CD4-positive, alpha-beta T cell treated with Interleukin-6 for 4 hours (primary cell): ENCODE data around the gene C14orf132.
A peak's percentile ranks its signal among the peaks of the same experiment; 100 is the strongest.

Experiments used
- DNase-seq: peaks from one replicate; pipeline ENCODE4 v3.0.0-alpha.2; 2020; ENCODE audit warnings: mixed read lengths

Gene C14orf132

DNA sequence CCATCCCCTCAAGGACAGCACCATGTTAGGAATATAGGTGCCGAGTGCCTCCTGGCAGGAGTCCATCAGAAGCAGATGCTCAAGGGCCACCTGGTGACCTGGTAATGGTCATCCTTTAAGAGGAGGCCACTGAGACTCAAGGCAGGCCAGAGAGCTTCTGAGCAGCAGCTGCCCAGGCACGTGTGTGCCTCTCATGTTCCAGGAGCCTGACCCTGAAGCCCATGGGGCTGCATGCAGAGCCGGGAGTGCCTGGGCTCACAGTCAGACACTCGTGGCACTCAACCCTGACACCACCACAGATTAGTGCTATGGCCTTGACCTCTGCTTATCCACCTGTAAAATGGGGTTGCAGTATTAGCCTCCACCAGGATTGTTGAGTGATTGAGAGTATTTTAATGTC lies 45.6 kb downstream of the C14orf132 start:
- no peak for DNase-seq

DNA sequence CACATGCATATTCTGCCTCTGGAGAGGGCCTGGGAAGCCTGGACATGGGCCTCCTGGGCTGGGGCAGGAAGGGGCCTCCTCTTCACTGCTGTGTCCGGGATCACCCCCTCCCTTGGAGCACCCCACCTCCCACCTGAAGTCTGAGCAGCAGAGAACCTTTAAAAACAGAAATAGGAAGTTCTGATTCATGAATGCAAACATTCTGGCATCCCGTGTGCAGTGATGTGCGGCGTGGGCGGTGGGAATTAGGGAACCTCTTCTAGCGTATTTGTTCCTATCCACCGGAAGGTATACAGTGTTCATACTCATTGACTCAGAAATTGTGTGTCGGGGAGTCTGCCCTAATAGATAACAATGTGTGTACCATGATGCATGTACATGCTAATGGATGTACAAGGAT lies 46.2 kb downstream of the C14orf132 start:
- DNase-seq = no peak

DNA sequence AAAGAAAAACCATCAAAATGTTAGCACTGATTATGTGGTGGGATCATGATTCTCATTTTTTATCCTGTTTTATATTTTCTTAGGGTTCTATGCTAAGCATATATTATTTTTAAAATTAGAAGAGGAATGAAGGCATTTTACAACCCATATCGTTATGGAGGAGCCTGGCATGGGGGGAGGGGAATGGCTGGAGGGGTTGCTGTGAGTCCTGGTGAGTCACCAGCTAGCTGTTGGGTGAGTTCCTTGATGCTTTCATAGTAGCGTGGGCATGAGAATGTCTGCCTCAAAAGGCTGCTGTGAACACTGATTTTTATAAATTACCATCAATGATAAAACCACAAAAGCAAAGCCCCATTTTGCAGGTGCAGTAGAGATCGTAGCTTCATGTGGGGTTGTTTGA lies 46.9 kb downstream of the C14orf132 start:
- DNase-seq = no peak

DNA sequence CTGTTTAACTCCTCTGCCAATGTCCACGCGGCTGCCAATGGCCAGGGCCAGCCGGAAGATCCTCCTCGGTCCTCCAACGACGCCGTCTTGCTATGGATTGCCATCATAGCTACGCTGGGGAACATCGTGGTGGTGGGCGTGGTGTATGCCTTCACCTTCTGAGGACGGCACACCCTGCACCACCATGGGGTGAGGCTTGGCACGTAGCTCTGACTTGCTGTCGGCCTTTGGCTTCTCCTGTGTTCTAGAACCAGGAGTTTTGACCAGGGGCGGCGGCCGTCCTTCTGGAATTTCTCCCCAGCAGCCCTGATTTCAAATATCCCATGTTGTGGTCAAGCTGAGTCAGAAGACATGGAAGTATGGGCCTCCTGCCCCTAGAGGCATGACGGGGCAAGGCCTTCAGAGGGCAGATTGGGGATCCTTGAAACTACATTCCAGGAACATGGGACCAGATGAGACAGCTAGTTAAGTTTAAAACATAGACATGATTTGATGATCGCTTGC lies 47.5 kb downstream of the C14orf132 start:
- DNase-seq = no peak

DNA sequence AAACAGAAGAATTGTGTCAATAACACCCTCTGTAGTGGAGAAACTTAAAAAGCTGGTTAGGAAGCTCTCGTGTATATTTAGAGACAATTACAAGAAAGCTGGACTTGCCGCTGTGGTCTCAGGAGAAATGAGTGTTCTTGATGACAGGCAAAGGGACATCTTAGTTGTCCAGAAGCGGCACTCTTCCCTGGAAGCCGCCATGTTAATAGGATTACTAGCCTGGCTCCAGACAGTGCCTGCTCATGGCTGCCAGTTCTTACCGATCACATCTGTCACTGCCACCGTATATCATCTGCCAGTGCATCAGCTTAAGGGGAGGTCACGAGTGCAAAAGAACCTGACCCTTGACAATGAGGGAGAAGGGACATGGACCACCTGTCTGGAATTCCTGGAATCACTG lies 48.9 kb downstream of the C14orf132 start:
- DNase-seq = no peak

DNA sequence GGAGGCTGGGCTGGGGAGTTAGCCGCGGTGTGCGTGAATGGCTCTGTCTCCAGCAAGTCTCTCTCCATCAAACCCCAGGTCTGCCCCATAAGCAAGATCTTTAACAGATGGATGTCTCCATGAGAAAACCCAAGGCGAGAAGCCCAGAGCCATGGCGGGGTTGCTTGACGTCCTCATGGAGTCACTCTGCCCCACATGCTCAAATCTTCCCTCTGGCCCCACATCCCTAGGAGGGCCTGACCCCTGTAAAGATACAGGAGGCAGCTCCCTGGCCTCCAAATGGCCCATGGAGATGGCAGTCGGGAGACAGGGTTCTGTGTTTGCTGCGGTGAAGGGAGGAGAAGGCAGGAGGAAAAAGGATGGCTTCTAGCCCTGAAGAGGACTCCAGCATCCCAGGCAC lies 49.3 kb downstream of the C14orf132 start:
- no peak for DNase-seq

DNA sequence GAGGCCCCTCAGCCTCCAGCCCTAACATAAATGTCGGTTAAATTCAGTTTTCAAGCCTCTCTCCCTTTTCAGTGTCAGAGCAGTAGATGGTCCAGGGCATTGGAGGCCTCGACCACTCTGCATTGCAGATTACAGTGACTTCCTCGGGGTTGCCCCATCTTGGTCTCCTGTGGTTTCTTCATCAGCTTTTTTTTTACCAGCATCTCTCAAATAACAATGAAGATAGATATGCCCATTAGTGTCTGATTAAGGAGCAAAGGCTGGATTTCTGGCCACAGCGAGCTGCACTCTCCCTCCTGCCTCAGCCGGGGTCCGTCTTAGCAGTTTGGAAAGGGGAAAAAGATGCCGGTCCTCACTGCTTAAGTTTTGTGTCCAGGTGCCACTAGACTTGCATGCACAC lies 49.7 kb downstream of the C14orf132 start:
- DNase-seq = no peak

DNA sequence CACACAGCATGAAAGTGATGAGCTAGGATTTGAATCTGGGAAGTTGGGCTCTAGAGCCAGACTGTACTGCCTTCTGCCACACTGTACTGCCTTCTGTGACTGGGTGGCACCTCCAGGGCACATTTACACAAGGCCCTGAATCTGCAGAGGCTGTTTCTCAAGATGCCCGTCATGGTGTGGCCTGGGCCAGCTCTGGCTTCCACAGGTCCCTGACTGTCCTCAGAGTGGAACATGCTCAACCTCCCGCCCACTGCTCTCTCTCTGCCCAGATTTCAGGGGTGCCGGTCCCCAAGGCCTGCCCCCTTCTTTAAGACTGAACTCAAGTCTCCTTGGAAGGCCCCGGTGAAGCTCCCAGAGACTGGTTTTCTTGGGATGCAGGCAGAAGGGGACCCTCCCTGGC lies 50.2 kb downstream of the C14orf132 start:
- no peak for DNase-seq

DNA sequence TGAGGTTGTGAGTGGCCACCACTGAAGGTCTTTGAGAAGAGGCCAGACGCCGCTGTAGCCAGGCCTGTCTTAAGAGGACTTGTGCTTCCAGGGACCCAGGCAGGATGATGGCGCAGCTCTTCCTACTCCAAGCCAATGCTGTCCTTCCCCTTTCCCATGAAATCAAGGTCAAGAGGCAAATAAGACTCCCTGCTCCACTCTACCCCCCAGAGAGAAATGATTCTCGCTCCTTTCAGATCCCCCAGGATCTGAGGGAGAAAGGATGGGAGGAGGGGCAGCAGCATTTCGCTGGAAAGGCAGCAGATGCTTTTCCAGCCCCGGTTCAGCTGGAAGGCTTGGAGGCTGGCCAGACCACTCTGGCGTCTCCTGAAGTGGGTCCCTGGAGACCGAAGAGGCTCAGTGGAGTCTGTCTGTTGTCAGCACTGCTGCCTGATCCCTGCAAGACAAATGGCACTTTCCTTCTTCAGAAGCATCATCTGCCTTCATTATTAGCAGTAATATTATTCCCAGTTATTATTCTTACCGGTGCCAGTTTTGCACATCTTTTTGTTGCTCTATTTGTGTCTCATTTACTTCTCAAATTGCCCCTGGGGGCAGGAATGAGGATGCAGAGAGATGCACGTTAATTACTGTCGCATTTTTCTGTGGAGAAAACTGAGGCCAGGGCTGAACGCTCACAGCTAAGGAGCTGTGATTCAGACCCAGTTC lies 51.4 kb downstream of the C14orf132 start:
- DNase-seq = no peak

DNA sequence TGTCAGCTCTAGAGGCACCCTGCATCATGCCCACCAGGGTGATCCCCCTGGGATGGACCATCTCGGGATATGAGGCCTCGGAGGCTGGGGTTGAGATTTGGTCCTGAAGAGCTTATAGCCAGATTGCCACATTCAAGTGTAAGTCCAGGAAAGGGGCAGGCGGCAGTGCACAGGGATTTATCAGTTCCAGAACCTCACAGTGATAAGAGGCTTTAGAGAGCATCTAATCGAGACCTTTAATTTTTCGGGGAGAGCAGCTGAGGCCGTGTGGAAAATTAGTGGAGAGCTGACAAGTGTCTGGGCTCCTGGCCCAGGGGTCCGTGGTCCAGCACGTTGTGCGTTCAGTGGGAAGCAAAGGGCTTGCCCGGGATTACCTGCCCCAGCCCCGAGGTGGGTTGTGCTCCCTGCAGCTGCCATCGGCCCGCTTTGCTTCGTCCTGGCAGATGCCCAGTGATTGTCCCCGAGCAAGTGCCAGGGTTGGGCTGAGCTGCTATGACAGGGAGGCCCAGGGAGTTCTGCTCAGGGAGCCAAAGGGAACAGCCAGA lies 52.1 kb downstream of the C14orf132 start:
- no peak for DNase-seq

DNA sequence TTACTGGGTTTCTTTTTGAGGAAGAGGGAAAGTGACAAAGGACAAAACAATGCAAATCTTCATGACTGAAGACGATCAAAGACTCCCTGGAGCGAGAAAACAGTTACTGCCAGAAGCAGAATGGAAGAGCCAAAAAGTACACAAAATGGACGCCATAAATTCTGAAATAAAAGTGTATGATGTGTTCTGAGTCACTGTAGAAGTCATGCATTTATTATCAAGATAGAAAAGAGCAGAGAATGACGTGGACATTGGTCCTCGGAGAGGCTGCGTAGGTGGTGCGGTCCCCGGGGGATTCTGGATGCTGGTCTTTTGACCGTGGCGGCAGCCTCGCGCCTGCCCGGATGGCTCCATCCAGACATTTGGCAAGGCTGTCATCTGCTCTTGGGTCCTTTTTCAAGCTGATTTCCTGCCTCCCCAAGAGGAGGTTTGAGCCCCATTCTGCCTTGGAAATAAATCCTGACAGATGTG lies 52.8 kb downstream of the C14orf132 start:
- DNase-seq = no peak

DNA sequence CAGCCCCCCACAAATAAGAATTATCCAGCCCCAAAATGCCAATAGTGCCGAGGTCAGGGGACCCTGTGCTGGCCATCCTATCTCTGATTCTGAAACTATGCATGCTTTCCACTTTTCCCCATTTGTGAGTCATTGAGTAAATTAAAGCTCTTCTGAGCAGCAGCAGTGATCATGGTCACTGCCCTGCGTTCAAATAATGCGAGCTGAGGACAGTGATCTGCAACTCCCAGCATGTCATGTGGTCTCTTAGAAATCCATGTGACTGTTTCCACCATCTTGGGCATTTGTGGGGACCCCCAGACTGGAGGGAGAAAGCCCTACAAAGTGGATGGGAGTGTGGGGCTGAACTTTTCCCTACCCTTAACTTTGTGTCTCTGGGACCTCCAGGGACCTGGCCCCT lies 53.8 kb downstream of the C14orf132 start:
- DNase-seq = no peak

DNA sequence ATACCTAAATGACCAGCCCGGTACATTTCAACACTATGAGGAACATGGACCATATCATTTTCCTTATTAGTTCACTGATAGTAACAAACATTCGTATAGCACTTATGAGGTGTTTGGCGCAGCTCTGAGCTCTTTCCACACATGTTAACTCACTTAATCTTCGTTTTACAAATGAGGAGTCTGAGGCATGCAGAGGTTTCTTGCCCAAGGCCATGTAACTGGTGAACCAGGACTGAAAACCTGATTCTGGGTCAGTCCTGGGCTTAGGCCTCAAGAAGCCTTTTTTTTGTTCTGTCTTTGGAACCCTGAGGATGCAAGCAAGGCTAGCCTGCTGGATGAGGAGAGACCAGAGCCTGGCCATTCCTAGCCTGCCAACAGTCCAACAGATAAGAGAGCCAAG lies 55.0 kb downstream of the C14orf132 start:
- DNase-seq = no peak

DNA sequence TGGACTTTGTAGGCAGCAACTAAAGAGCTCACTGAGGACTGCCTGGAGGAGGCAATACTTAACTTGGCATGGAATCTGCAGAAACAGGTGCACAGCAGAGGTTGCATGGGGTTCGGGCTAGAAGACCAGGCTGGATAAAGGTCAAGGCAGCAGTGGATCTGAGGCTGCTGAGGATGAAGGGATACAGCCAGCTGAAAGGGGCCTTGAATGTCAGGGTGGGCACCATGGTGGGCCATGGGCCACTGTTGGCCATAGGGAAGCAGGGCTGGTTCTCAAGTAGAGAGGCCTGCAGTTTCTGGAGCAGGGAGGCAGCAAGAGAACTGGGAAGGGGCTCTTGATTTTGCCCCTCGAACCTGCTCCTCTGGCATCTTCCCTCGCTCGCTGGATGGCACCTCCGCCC lies 55.5 kb downstream of the C14orf132 start:
- DNase-seq = no peak

DNA sequence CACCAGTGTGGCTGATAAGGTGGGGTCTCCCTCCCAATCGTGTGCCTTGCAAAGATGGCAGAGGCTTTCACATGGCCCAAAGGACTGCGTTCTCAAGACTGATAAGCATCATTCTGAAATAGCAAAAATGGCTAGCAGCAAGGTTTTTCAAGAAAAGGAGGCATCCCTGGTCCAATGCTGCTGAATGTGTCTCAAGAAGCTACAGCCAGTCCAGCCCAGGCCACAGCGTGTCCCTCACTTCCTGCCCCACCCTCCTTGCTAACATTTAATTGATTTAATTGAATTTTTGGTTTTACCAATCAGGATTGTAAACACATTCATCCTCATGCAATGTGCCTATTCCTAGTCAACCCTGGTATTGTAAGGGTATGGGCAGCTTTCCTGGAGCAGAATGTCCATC lies 55.9 kb downstream of the C14orf132 start:
- DNase-seq = no peak

DNA sequence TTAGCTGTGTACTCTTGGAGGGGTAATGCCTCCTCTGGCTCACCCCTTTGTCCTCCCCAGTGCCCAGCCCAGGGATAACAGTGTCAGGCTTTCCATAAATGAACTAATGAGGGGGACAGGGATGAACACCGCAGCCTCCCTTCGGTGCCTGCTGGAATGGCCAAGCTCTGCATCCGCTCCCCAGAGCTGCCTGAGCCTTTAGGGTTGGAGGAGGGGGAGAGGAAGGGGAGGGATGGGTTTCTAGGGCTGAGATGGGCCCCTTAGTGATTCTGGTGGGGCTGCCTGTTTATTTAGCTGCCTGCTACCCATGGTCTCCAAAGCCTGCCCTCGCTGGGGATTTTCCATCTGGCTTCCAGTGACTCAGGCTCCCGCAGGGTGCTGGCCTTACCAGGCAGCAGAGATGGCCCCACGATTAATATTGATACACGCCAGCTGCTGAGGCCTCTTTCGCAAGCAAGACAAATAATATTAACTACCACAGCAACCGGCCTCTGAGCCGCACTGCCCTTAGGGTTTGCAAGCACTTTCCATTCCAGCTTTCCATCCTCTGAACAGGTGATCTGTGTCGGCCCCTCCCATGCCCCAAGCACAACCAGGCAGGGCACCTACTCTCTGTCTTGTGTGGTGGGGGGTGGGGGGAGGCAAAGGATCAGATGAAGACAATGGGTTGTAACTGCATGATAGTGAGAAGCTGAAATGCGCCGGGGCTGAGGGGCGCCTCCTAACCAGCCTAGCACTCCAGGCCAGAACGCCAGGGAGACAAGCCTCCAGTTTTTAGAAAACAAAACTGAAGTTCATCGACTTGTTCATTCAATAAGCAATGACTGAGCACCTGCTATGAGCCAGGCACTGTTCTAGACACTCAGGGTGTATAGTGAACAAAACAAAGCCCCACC lies 56.7 kb downstream of the C14orf132 start:
- no peak for DNase-seq

DNA sequence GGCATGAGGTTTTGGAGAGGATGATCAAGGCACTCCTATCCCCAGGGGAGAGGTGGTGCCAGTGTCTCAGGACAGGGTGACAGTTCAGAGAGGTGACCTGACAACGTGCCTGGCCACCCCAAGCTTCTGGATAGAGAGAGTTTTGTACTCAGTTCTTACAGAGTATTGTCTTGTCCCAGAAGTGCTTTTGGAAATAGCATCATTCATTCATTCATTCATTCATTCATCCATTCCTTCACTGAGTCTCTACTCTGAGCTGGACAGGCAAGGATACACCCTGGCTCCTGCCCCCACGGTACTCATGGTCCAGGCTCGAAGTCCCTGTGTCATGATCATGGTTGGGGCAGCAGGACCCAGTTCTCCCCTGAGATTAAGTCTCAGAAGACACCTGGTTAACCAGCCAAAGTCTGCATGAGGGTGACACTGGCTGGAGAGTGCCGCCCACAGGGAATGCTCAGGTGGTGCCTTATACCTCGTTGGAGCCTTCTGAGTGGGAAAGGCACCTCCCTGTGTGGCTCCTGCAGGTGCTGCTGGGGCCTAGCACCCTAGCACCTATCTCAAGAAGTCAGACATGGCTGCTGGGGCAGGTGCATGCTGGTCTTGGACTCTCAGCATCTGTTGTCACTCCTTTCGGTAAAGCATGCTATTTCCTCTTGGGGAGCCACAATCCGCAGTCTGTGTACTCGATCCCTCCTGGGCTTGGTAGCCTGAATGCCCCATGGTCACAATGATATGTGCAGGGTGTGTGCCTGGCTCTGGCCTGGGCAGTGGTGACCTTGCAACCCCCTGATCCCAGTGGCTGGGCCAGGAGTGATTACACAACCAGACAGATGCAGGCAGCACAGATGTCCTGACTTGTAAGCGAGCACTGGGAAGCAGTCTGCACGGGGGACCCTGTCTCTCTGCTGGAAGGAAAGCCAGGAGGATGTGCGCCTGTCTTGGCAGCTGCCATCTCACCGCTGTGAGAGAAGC lies 57.8 kb downstream of the C14orf132 start:
- DNase-seq = no peak

DNA sequence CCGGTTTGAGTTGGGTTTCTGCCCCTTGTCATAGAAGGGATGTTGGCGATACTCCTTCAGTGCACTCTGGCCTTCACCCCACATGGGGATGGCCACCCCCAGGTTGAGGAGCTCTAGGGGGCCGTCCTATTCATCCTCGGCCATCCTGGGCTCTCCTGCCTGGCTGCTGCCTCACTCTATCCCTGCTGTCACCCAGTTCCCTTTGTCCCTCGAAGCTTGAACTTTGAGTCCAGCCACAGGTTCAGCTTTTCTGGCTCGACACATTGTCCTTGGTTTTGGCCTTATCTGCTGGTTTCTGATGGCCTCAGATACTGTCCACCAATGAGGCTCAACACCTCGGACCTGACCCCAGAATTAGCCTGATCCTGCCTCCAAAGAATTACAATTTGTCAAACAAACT lies 58.6 kb downstream of the C14orf132 start:
- no peak for DNase-seq

DNA sequence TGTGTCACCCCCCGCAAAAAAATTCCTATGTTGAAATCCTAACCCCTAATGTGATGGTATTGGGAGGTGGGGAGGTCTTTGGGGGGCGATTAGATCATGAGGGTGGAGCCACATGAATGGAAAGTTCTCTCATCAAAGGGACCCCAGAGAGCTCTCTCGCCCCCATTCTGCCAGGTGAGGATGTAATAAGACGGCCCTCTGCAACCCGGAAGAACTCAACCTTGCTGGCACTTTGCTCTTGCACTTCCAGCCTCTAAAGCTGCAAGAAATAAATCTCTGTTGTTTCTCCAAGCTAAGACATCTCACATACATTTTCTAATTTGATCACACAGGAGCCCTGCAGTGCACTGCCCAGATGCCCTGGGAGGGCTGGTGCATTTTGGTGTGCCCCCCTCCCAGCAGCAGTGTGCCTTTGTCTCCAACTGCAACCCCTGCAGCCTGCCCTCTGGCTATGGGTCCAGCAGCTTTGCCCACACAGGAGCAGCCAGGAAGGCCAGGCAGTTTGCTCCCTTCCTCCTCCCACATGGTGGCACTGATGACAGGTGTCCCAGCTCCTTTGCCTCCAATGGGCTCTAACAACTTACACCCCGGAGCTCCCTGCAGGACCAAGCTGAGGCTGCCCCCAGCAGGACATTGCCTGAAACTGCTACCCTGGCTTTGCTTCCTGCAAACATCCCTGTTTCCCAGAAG lies 59.3 kb downstream of the C14orf132 start:
- no peak for DNase-seq

DNA sequence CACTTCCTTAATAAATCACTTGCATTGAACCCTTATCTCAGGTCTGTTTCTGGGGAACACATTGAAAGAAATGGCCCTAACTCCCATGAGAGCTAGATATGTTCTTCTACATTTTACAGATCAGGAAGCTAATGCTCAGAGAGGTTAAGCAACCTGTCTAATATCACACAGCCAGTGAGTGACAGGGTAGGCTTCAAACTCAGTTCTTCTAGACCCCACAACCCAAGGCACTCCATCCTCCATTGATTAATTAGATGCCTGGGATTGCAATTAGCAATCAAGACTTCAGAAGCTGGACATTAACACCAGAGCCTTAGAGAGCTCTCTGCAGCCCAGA lies 59.8 kb downstream of the C14orf132 start:
- DNase-seq = no peak

DNA sequence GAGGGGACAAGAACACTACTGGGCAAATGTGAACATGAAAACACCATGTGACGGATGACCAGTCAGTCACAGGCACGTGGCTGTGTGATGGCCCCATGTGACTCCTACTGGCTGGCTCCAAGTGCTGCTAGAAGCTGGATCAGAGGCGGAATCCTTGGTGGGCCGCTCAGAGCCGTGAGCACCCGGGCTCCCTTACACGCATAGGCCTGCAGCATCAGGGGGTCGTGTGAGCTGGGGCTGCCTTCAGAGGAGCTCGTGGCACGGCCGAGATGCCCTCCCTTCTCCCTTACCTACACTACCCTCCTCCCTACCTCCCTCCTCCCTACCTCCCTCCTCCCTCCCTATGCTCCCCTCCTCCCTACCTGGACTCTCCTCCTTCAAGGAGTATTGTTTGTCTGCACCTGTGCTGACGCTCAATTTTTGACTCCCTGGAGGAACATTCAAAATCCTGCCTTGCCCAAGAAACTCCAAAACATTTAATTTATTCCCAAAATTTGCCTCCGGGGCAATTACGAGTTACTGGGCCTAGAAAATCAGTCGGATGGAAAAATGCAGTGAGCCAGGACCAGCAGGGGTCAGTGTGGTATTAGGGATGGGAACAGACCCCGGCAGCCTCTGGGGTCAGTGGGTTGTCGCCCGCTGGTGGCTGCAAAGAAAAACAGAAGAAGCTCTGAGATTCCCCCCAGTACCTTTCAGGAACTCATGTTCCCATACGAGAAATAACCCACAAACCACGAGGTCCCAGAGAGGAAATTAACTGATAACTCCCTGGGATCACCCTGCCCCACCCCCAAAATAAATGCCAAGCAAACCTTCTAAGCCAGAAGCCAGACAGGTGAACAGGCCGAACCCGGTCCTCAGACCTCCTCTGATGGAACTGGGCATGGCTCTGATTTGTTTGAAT lies 61.3 kb downstream of the C14orf132 start:
- DNase-seq = peak; percentile 81
